ENCODE measurements around the gene TNNI2. TPM values are rescaled to one million over a fixed set of nuclear protein-coding genes. Genes with fewer than 3 reads are reported as not detected.

The TNNI2 gene
- total and polyA plus RNA-seq, 10 donors = 2.3 to 21.8 (median 6.7) TPM

DNA sequence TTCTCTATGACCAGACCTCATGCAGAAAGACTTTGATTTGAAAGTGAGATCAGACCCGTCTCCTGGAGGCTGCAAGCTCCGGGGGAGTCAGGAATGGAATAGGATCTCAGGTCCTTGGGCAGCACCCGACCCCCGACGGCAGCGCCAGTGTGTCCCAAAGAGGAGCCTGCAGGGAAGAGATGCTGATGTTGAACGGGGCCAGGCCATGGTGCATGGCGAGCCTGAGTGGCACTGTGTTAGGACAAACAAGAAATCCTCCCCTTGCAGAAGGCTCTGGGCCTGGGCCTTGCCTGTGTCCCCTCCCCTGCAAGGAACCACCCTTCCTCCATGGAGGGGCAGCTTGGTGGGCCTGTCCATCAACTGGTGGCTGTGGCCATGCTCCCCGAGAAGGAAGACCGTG is 24.1 kb upstream of the TNNI2 start:
- intact Hi-C loops (cut with DNase I; ENCODE audit: low total_unique reads) = no loop called here
- Histone ChIP-seq H3K4me1 (peaks cover 0 to 15% (median 0%) of the 10 kb centered on the region in 6 donors), H3K36me3 (no peaks in the 10 kb centered on the region), H3K27me3 (replicated peaks in 1 of 7) (peaks cover 0 to 45% (median 0%) of the 10 kb centered on the region in 7 donors), H3K4me3 (no peak overlapping the region), H3K27ac (no peak overlapping the region), H3K9me3 (peaks cover 0 to 30% (median 18%) of the 10 kb centered on the region in 8 donors)
- TF ChIP-seq POLR2AphosphoS5 (IDR thresholded peaks at IDR 0.05) (no peak), POLR2A (IDR thresholded peaks at IDR 0.05) (no peak)
- TF ChIP-seq, protein P1, sequence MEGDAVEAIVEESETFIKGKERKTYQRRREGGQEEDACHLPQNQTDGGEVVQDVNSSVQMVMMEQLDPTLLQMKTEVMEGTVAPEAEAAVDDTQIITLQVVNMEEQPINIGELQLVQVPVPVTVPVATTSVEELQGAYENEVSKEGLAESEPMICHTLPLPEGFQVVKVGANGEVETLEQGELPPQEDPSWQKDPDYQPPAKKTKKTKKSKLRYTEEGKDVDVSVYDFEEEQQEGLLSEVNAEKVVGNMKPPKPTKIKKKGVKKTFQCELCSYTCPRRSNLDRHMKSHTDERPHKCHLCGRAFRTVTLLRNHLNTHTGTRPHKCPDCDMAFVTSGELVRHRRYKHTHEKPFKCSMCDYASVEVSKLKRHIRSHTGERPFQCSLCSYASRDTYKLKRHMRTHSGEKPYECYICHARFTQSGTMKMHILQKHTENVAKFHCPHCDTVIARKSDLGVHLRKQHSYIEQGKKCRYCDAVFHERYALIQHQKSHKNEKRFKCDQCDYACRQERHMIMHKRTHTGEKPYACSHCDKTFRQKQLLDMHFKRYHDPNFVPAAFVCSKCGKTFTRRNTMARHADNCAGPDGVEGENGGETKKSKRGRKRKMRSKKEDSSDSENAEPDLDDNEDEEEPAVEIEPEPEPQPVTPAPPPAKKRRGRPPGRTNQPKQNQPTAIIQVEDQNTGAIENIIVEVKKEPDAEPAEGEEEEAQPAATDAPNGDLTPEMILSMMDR (IDR thresholded peaks at IDR 0.05 in 8 of 11, conservative IDR thresholded peaks at IDR 0.05 in 3 of 11) = no peak
- 84 to 92% (median 86%) methylated on average over 10 of the region's 10 CpGs for WGBS, 5 donors
- DNase-seq = no peak

DNA sequence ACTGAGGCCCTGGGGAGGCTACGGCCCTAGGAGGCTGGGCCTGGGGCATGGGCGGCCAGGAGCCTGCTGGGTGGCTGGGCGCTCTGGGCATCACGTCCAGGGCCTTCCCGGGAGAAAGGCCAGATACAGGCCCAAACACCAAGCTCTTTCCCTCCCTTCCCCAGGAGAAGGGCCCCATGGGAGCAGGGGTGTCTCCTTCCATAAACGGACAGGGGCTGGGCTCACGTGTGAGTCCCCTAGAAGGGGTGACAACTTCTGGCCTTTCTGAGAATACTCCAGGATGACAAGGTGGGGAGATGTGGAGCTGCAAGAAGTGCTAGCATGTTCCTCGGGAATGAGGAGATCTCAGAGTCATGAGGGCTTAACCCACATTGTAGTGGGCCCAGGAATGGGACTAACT is 23.5 kb upstream of the TNNI2 start:
- intact Hi-C loops (cut with DNase I; ENCODE audit: low total_unique reads) = no loop called here
- H3K9me3 ChIP-seq = peaks cover 0 to 30% (median 18%) of the 10 kb centered on the region in 8 donors
- peaks cover 0 to 45% (median 0%) of the 10 kb centered on the region in 7 donors for H3K27me3 ChIP-seq (replicated peaks in 1 of 7)
- H3K4me3 ChIP-seq = no peak overlapping the region
- TF ChIP-seq POLR2A (IDR thresholded peaks at IDR 0.05) = no peak
- TF ChIP-seq POLR2AphosphoS5 (IDR thresholded peaks at IDR 0.05) = no peak
- TF ChIP-seq, protein P1 (IDR thresholded peaks at IDR 0.05 in 8 of 11, conservative IDR thresholded peaks at IDR 0.05 in 3 of 11) = no peak
- H3K27ac ChIP-seq = no peak overlapping the region
- 87 to 92% (median 90%) methylated on average over 3 to 8 of the region's 8 CpGs for WGBS, 5 donors
- DNase-seq = no peak
- H3K4me1 ChIP-seq = peaks cover 0 to 13% (median 0%) of the 10 kb centered on the region in 6 donors
- no peaks in the 10 kb centered on the region for H3K36me3 ChIP-seq

DNA sequence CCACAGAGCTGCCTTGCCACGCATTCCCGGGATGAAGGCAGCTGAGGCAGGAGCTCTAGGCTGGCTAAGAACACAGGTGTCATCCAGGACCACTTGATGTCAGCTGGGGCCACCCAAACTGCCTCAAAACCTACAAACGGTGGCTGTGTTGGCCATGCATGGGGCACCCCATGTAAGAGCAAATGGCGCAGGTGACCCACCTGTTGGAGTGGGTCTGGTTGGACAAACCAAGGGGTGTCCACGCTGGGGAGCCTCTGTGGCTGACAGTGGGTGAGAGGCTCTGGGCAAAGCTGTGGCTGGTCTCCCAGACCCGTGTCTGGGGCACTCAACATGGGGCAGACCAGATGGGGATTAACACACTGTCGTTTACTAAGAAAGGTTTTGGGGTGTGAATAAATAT is 23.0 kb upstream of the TNNI2 start:
- H3K4me1 ChIP-seq = peaks cover 0 to 8% (median 0%) of the 10 kb centered on the region in 6 donors
- H3K9me3 ChIP-seq = peaks cover 0 to 30% (median 18%) of the 10 kb centered on the region in 8 donors
- H3K4me3 ChIP-seq = no peak overlapping the region
- H3K27me3 ChIP-seq (replicated peaks in 1 of 7) = peaks cover 0 to 45% (median 0%) of the 10 kb centered on the region in 7 donors
- WGBS, 5 donors = 81 to 95% (median 90%) methylated on average over 6 to 7 of the region's 7 CpGs
- no peak overlapping the region for H3K27ac ChIP-seq
- TF ChIP-seq, protein P1 (IDR thresholded peaks at IDR 0.05 in 8 of 11, conservative IDR thresholded peaks at IDR 0.05 in 3 of 11) = no peak
- TF ChIP-seq POLR2A (IDR thresholded peaks at IDR 0.05) (no peak), POLR2AphosphoS5 (IDR thresholded peaks at IDR 0.05) (no peak)
- no peak for DNase-seq
- H3K36me3 ChIP-seq = no peaks in the 10 kb centered on the region
- intact Hi-C loops (cut with DNase I; ENCODE audit: low total_unique reads) = no loop called here

DNA sequence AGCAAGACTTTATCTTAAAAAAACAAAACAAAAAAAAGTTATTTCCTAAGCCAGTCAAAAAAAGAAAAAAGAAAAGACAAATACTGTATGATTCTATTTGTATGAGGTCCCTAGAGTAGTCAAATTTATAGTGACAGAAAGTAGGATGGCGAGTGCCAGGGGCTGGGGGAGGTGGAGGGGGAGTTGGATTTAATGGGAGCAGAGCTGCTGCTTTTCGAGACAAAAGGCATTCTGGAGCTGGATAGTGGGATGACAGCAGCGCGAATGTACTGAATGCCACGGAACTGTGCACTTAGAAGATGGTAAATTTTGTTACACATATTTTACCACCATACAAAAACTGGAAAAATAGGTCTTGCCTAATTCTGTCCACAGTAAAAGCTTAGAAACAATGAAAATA is 21.8 kb upstream of the TNNI2 start:
- no peak overlapping the region for H3K27ac ChIP-seq
- WGBS, 5 donors = 85 to 94% (median 86%) methylated on average over 5 of the region's 5 CpGs
- H3K9me3 ChIP-seq = peaks cover 0 to 30% (median 18%) of the 10 kb centered on the region in 8 donors
- H3K36me3 ChIP-seq = no peaks in the 10 kb centered on the region
- H3K27me3 ChIP-seq (replicated peaks in 1 of 7) = peaks cover 0 to 38% (median 0%) of the 10 kb centered on the region in 7 donors
- intact Hi-C loops (cut with DNase I; ENCODE audit: low total_unique reads) = no loop called here
- H3K4me1 ChIP-seq = no peaks in the 10 kb centered on the region
- DNase-seq = no peak
- H3K4me3 ChIP-seq = no peak overlapping the region
- TF ChIP-seq POLR2AphosphoS5 (IDR thresholded peaks at IDR 0.05) (no peak), POLR2A (IDR thresholded peaks at IDR 0.05) (no peak)
- TF ChIP-seq, protein P1 (IDR thresholded peaks at IDR 0.05 in 8 of 11, conservative IDR thresholded peaks at IDR 0.05 in 3 of 11) = no peak

Data from spleen (tissue), 11 donors.